Esophagus squamous epithelium (tissue), 4 donors: Measurements from ENCODE around the gene BAD.

Source experiments
- POLR2A ChIP-seq, 4 donors: fragments of 450-650 bp; IDR thresholded peaks; one replicate each; pipeline ENCODE4 v1.6.1; 2017; ENCODE audit warnings: antibody characterized with exemption in 4 of 4, mild to moderate bottlenecking in 4 of 4, moderate library complexity in 3 of 4
- TF ChIP-seq, protein P1 (sequence below), 6 experiments: fragments of 450-650 bp in 4 of 6; fragments of 200-600 bp in 2 of 6; sonication (generic) in 2 of 6; IDR thresholded peaks; one replicate each; pipeline ENCODE4 v1.5.1; 2016 to 2019; ENCODE audit warnings: antibody characterized with exemption in 6 of 6, mild to moderate bottlenecking in 4 of 6, moderate library complexity in 4 of 6

DNA sequence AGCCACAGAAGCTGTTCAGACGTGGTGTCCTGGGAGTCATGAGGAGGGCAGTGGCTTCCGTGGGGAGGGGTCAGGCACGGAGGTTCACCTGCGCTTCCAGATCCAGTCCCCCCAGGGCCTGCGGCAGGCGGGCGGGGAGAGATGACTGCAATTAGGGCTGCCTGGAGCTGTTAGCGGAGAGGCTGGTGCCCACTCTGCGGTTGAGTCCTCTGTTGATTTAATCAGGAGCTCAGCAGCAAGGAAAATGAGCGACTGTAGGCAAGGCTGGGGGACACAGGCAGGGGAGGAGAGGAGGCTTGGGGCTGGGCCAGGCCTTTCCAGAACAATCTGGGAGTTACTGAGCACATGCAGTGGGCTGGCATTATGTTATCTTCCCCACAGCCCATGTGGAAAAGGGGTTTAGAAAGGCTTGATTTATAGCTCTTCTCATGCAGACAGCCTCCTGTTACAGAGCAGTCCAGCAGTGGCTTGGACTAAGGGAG, 20.1 kb downstream of the BAD start:
- TF ChIP-seq POLR2A (IDR thresholded peaks at IDR 0.05): no peak
- TF ChIP-seq, protein P1, sequence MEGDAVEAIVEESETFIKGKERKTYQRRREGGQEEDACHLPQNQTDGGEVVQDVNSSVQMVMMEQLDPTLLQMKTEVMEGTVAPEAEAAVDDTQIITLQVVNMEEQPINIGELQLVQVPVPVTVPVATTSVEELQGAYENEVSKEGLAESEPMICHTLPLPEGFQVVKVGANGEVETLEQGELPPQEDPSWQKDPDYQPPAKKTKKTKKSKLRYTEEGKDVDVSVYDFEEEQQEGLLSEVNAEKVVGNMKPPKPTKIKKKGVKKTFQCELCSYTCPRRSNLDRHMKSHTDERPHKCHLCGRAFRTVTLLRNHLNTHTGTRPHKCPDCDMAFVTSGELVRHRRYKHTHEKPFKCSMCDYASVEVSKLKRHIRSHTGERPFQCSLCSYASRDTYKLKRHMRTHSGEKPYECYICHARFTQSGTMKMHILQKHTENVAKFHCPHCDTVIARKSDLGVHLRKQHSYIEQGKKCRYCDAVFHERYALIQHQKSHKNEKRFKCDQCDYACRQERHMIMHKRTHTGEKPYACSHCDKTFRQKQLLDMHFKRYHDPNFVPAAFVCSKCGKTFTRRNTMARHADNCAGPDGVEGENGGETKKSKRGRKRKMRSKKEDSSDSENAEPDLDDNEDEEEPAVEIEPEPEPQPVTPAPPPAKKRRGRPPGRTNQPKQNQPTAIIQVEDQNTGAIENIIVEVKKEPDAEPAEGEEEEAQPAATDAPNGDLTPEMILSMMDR (IDR thresholded peaks at IDR 0.05): no peak
